Uterus (tissue), 4 donors: ENCODE data around the gene CERS4. TPM values are rescaled to one million over a fixed set of nuclear protein-coding genes. Genes with fewer than 3 reads are reported as not detected.

Source experiments
- DNase-seq, 2 donors: peaks; one replicate each; pipeline ENCODE4 v3.0.0-alpha.2; 2019 to 2020
- H3K27ac ChIP-seq, 2 donors: fragments of 200-600 bp; sonication (generic); 1 replicate in 1 of 2; 2 replicates in 1 of 2; pipeline ENCODE4 v1.5.1; 2016 to 2018
- H3K27me3 ChIP-seq, 2 donors: fragments of 200-600 bp; sonication (generic); one replicate each; pipeline ENCODE4 v1.5.1; 2018 to 2019; ENCODE audit warnings: control low read depth in 1 of 2
- H3K36me3 ChIP-seq, 2 donors: fragments of 200-600 bp; sonication (generic); one replicate each; pipeline ENCODE4 v1.5.1; 2019; ENCODE audit warnings: control low read depth in 1 of 2
- H3K4me1 ChIP-seq, 2 donors: fragments of 200-600 bp; sonication (generic); one replicate each; pipeline ENCODE4 v1.5.1; 2018 to 2019; ENCODE audit warnings: control low read depth in 1 of 2
- H3K4me3 ChIP-seq, 2 donors: fragments of 200-600 bp; sonication (generic); 1 replicate in 1 of 2; 2 replicates in 1 of 2; pipeline ENCODE4 v1.5.1; 2018 to 2019; ENCODE audit warnings: mild to moderate bottlenecking in 1 of 2
- H3K9me3 ChIP-seq, 2 donors: fragments of 200-600 bp; sonication (generic); one replicate each; pipeline ENCODE4 v1.5.1; 2019; ENCODE audit warnings: control low read depth in 1 of 2
- CTCF ChIP-seq, 4 experiments: fragments of 200-600 bp in 2 of 4; fragments of 450-650 bp in 2 of 4; sonication (generic) in 2 of 4; IDR thresholded peaks; one replicate each; pipeline ENCODE4 v1.5.1; 2016 to 2019; ENCODE audit warnings: antibody characterized with exemption in 4 of 4, mild to moderate bottlenecking in 2 of 4, moderate library complexity in 1 of 4
- POLR2A ChIP-seq, 2 donors: fragments of 450-650 bp; IDR thresholded peaks; one replicate each; pipeline ENCODE4 v1.6.1; 2016; ENCODE audit warnings: antibody characterized with exemption in 2 of 2, mild to moderate bottlenecking in 1 of 2, moderate library complexity in 1 of 2
- intact Hi-C: fragments of 100-400 bp; cut with DNase I; formaldehyde crosslinking; loops from one replicate; pipeline ENCODE4 v1.15.1; 2023; ENCODE audit warnings: low total_unique reads
- total RNA-seq, 4 donors: library from RNA; depleted of rRNA in 3 of 4; stranded (reverse); fragments of >200 nt in 3 of 4; gene quantifications; one replicate each; pipeline versions ENCODE4 v1.1.0 to v1.2.4, GENCODE V29; 2014 to 2023
- donor health status: DM: yes; HTN: yes; CAD: no.

The CERS4 gene
- total RNA-seq, 4 donors from 2014 or later, result 37.1 to 60.8 (median 38.7) TPM

GRCh38 chr19:8208119-8208921 is 850 bp upstream of the CERS4 start:
- Histone ChIP-seq H3K4me1 (peaks cover 0 to 7% of the 10 kb centered on the region in 2 donors), H3K36me3 (no peaks in the 10 kb centered on the region), H3K27ac (peak overlapping the region; percentile 40 to 74), H3K27me3 (no peaks in the 10 kb centered on the region), H3K9me3 (no peaks in the 10 kb centered on the region), H3K4me3 (peak overlapping the region; percentile 61 to 75)
- peak; percentile 30 to 34 for DNase-seq
- TF ChIP-seq CTCF (IDR thresholded peaks at IDR 0.05) (no peak), POLR2A (IDR thresholded peaks at IDR 0.05) (no peak)
- intact Hi-C loops, result no loop called here

DNA sequence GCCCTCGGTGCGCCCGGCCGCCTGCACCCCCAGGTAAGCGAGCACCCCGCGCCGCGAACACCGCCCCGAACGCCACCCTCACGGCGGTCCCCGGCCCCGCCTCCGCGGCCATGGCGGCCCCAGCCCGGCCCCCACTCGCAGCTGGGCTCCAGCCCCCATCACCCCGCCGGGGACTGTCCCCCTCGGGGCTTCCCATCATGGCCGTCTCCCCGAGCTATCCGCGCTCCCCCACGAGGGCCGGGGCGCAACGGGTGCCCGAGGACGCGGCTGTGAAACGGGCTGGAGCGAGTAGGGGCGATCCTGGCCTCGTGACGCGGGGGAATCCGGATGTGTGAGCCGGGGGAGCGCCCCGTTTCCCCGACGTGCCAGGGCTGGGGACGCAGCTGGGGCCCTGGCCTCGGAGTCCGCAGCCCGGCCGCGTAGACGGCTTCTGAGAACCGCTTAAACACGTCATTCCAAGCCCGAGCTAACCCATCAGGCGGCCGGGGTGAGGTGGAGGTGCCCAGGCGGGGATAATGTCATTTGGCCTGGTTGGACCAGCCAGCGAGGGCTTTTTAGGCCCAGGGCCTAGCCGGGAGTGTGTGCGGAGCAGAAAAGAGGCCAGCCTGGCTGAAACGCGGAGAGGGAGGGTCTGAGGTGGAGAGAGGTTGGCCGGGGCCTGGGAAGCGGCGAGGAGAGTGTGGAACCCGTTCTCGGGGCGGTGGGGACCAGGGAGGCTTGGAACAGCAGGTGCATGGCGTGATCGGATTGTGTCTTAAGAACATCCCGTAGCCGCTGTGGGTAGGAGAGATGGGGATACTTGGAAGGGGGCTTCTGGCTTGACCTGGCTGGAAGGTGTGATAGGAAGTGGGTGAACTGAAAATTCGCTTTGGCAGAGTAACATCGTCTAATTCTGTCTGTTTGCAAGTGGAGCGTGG is 550 bp downstream of the CERS4 start:
- TF ChIP-seq CTCF (IDR thresholded peaks at IDR 0.05) (no peak), POLR2A (IDR thresholded peaks at IDR 0.05) (peak in 1 of 2 donors; percentile 67)
- Histone ChIP-seq H3K27ac (peak overlapping the region; percentile 40 to 74), H3K36me3 (no peaks in the 10 kb centered on the region), H3K4me3 (peak overlapping the region; percentile 61 to 75), H3K4me1 (peaks cover 0 to 7% of the 10 kb centered on the region in 2 donors), H3K27me3 (no peaks in the 10 kb centered on the region), H3K9me3 (no peaks in the 10 kb centered on the region)
- intact Hi-C loops, result no loop called here
- DNase-seq, result peak in 1 of 2 donors; percentile 38

DNA sequence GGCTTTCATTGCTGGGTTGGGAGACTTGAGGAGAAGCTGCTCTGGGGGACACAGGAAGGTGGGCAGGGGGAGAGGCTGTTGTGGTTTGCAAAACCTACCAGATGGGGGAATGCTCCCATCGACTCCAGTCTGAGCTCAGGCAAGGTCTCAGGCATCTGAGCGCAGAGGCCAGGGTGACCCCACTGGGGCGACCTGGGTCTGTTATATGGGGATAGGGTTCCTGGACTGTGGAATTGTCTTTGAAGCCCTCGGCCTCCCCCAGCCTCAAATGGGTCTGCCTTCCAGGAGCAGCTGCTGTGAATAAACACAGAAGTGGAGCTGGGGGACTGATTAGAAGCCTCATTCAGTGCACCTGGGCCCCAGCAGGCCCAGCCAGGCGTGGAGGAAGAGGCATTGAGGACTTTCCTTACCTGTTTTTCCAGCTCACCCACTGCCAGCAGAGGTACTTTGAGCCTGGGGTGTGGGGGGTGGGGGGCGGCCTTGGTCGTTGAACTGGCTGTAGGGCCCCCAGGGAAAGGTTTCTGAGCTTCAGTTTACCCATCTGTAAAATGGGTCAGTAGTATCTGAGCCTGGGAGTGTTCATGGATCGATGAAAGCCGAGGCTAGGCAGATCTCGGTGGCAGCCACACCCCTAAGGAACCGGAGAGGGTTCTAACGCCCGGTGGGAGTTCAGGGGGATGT is 1.4 kb downstream of the CERS4 start:
- H3K27me3 ChIP-seq, result no peaks in the 10 kb centered on the region
- no peak overlapping the region for H3K27ac ChIP-seq
- TF ChIP-seq POLR2A (IDR thresholded peaks at IDR 0.05), result no peak
- no peak for TF ChIP-seq CTCF (IDR thresholded peaks at IDR 0.05)
- no peaks in the 10 kb centered on the region for H3K36me3 ChIP-seq
- H3K4me1 ChIP-seq, result peaks cover 0 to 7% of the 10 kb centered on the region in 2 donors
- H3K4me3 ChIP-seq, result peak overlapping the region; percentile 61 to 75
- DNase-seq, result no peak
- intact Hi-C loops, result no loop called here
- no peaks in the 10 kb centered on the region for H3K9me3 ChIP-seq

- H3K9me3 ChIP-seq, result no peaks in the 10 kb centered on the region
- no peak for DNase-seq
- H3K4me3 ChIP-seq, result no peak overlapping the region
- no peaks in the 10 kb centered on the region for H3K27me3 ChIP-seq
- no peak overlapping the region for H3K27ac ChIP-seq
- TF ChIP-seq CTCF (IDR thresholded peaks at IDR 0.05) (no peak), POLR2A (IDR thresholded peaks at IDR 0.05) (no peak)
- intact Hi-C loops, result no loop called here
- H3K36me3 ChIP-seq, result no peaks in the 10 kb centered on the region
- peaks cover 0 to 7% of the 10 kb centered on the region in 2 donors for H3K4me1 ChIP-seq
These were observed 3.0 kb downstream of the CERS4 start for GRCh38 chr19:8212212-8212611.
